Measurements from ENCODE around the gene ENTHD1. TPM values are rescaled to one million over a fixed set of nuclear protein-coding genes. Genes with fewer than 3 reads are reported as not detected.

Gene ENTHD1
- polyA plus RNA-seq, 1 donor from 2014 or later = not detected

- Histone ChIP-seq H3K4me2 (ENCODE audit: low read length) (no peak overlapping the region), H3K9me3 (ENCODE audit: low read length) (no peaks in the 10 kb centered on the region)
- no peak for TF ChIP-seq TAF1 (IDR thresholded peaks at IDR 0.05; ENCODE audit: low read depth)
- no peak for TF ChIP-seq SMC3 (conservative IDR thresholded peaks at IDR 0.05; ENCODE audit: poor library complexity)
- TF ChIP-seq REST (IDR thresholded peaks at IDR 0.05; ENCODE audit: borderline replicate concordance) = no peak
- no peak for TF ChIP-seq EP300 (conservative IDR thresholded peaks at IDR 0.05; ENCODE audit: poor library complexity, severe bottlenecking)
- no peak for TF ChIP-seq CTCF (IDR thresholded peaks at IDR 0.05; ENCODE audit: poor library complexity, severe bottlenecking)
- TF ChIP-seq POLR2AphosphoS5 (IDR thresholded peaks at IDR 0.05) = no peak
- TF ChIP-seq MXI1 (conservative IDR thresholded peaks at IDR 0.05; ENCODE audit: poor library complexity, severe bottlenecking) = no peak
- TF ChIP-seq EZH2 (IDR thresholded peaks at IDR 0.05; ENCODE audit: borderline replicate concordance, insufficient read depth, low read length, poor library complexity, severe bottlenecking) = no peak
- TF ChIP-seq RAD21 (conservative IDR thresholded peaks at IDR 0.05) = no peak
Observed at GRCh38 chr22:39712081-39712480, 181.5 kb downstream of the ENTHD1 start.

GRCh38 chr22:39710380-39711150 is 183.0 kb downstream of the ENTHD1 start:
- no peaks in the 10 kb centered on the region for H3K36me3 ChIP-seq (ENCODE audit: insufficient read depth, low read length)
- no peak overlapping the region for H2AFZ ChIP-seq (ENCODE audit: low read depth, low read length)
- H3F3A ChIP-seq (ENCODE audit: insufficient read depth, low read length, poor library complexity, severe bottlenecking) = no peaks in the 10 kb centered on the region
- H3K4me3 ChIP-seq (ENCODE audit: low read length) = no peak overlapping the region
- H4K20me1 ChIP-seq (ENCODE audit: insufficient read depth) = no peaks in the 10 kb centered on the region
- H3K79me2 ChIP-seq (replicated peaks; ENCODE audit: insufficient read depth, low read length) = no peaks in the 10 kb centered on the region
- H3K27ac ChIP-seq (ENCODE audit: low read length) = no peak overlapping the region
- no peaks in the 10 kb centered on the region for H3K9me3 ChIP-seq (ENCODE audit: low read length)
- H3K4me2 ChIP-seq (ENCODE audit: low read length) = no peak overlapping the region
- H3K27me3 ChIP-seq (ENCODE audit: insufficient read depth, low read depth, low read length) = no peaks in the 10 kb centered on the region
- TF ChIP-seq EZH2 (IDR thresholded peaks at IDR 0.05; ENCODE audit: borderline replicate concordance, insufficient read depth, low read length, poor library complexity, severe bottlenecking) = no peak
- TF ChIP-seq REST (IDR thresholded peaks at IDR 0.05; ENCODE audit: borderline replicate concordance) = no peak
- no peak for TF ChIP-seq SMC3 (conservative IDR thresholded peaks at IDR 0.05; ENCODE audit: poor library complexity)
- TF ChIP-seq TAF1 (IDR thresholded peaks at IDR 0.05; ENCODE audit: low read depth) = no peak
- no peak for TF ChIP-seq EP300 (conservative IDR thresholded peaks at IDR 0.05; ENCODE audit: poor library complexity, severe bottlenecking)
- TF ChIP-seq MXI1 (conservative IDR thresholded peaks at IDR 0.05; ENCODE audit: poor library complexity, severe bottlenecking) = no peak
- TF ChIP-seq POLR2AphosphoS5 (IDR thresholded peaks at IDR 0.05) = no peak
- no peak for TF ChIP-seq CTCF (IDR thresholded peaks at IDR 0.05; ENCODE audit: poor library complexity, severe bottlenecking)
- no peak for TF ChIP-seq RAD21 (conservative IDR thresholded peaks at IDR 0.05)
- H3K9ac ChIP-seq (ENCODE audit: low read length) = no peak overlapping the region
- no peaks in the 10 kb centered on the region for H3K9me2 ChIP-seq (ENCODE audit: insufficient read depth, low read length)

More at GRCh38 chr22:39712081-39712480, 181.5 kb downstream of the ENTHD1 start:
- H3K27ac ChIP-seq (ENCODE audit: low read length) = no peak overlapping the region
- no peak overlapping the region for H3K4me3 ChIP-seq (ENCODE audit: low read length)
- no peak overlapping the region for H3K9ac ChIP-seq (ENCODE audit: low read length)
- H3K36me3 ChIP-seq (ENCODE audit: insufficient read depth, low read length) = no peaks in the 10 kb centered on the region
- H4K20me1 ChIP-seq (ENCODE audit: insufficient read depth) = no peaks in the 10 kb centered on the region
- no peak overlapping the region for H2AFZ ChIP-seq (ENCODE audit: low read depth, low read length)
- no peaks in the 10 kb centered on the region for H3K79me2 ChIP-seq (replicated peaks; ENCODE audit: insufficient read depth, low read length)
- H3K9me2 ChIP-seq (ENCODE audit: insufficient read depth, low read length) = no peaks in the 10 kb centered on the region
- H3F3A ChIP-seq (ENCODE audit: insufficient read depth, low read length, poor library complexity, severe bottlenecking) = no peaks in the 10 kb centered on the region
- no peaks in the 10 kb centered on the region for H3K27me3 ChIP-seq (ENCODE audit: insufficient read depth, low read depth, low read length)
